Measurements from ENCODE around the gene KLHL14.
"Not testable (repeated sequence)": the region's sequence is repeated elsewhere in the genome, so short reads cannot be mapped to it uniquely, and the experiment has no call there.

GRCh38 chr18:32654507-32654906 lies 118.3 kb downstream of the KLHL14 start:
- TF ChIP-seq POLR2AphosphoS5 (IDR thresholded peaks at IDR 0.05; ENCODE audit: low read depth, low read length); POLR2A (IDR thresholded peaks at IDR 0.05; ENCODE audit: low read depth, low read length); TAF1 (IDR thresholded peaks at IDR 0.05; ENCODE audit: borderline replicate concordance, low read depth, low read length): not testable (repeated sequence)

Data from GM12892 (cell line).